B cell (primary cell): ENCODE results near the gene MAPKAP1. TPM values are rescaled to one million over a fixed set of nuclear protein-coding genes. Genes with fewer than 3 reads are reported as not detected.

Source experiments
- ATAC-seq: fragments of 200-7000 bp; cut with Tn5 transposase; one replicate; pipeline ENCODE4 v1.10.0; 2021; ENCODE audit warnings: low read depth, mild to moderate bottlenecking, moderate number of reproducible peaks, moderate library complexity
- CTCF ChIA-PET: fragments of 350-600 bp; sonication (Branson Sonifier 250); formaldehyde crosslinking; loops from one replicate; lab custom pipeline; 2021; ENCODE audit warnings: antibody characterized with exemption, inconsistent platforms; lab: Charles Lee
- POLR2A ChIA-PET: fragments of 350-600 bp; sonication (Branson Sonifier 250); formaldehyde crosslinking; loops from one replicate; lab custom pipeline; 2021; ENCODE audit warnings: antibody characterized with exemption; lab: Charles Lee
- DNase-seq: peaks from one replicate; pipeline ENCODE4 v3.0.0; 2013
- H2AFZ ChIP-seq: 2 replicates; pipeline ENCODE4 v1.6.1; 2012; ENCODE audit warnings: mild to moderate bottlenecking, low read depth, low read length; ENCODE audit not compliant: insufficient read depth, poor library complexity, severe bottlenecking
- H3K27ac ChIP-seq, 2 donors: 1 replicate in 1 of 2; 2 replicates in 1 of 2; pipeline ENCODE4 v1.5.1; 2012 to 2013; ENCODE audit warnings: low read length in 2 of 2, mild to moderate bottlenecking in 2 of 2, moderate library complexity in 1 of 2
- H3K27me3 ChIP-seq, 4 experiments: fragments of 200-600 bp in 1 of 4; sonication (generic) in 1 of 4; replicated peaks in 1 of 4; 1 replicate in 2 of 4; 2 replicates in 2 of 4; pipeline versions ENCODE4 v1.6.1 to v1.7.0; 2013 to 2016; ENCODE audit warnings: low read length in 3 of 4, mild to moderate bottlenecking in 2 of 4, mixed read lengths in 1 of 4, moderate library complexity in 1 of 4; ENCODE audit not compliant: insufficient read depth in 4 of 4, control insufficient read depth in 3 of 4; ENCODE audit errors: control extremely low read depth in 1 of 4
- H3K36me3 ChIP-seq, 2 experiments: replicated peaks in 1 of 2; 1 replicate in 1 of 2; 2 replicates in 1 of 2; pipeline versions ENCODE4 v1.6.1 to v1.7.1; 2013; ENCODE audit warnings: low read length in 1 of 2; ENCODE audit not compliant: insufficient read depth in 2 of 2, control insufficient read depth in 1 of 2; ENCODE audit errors: control extremely low read depth in 1 of 2, extremely low read depth in 1 of 2
- H3K4me1 ChIP-seq, 2 donors: fragments of 200-600 bp in 1 of 2; sonication (generic) in 1 of 2; 1 replicate in 1 of 2; 2 replicates in 1 of 2; pipeline versions ENCODE4 v1.5.1 to v1.6.1; 2013 to 2017; ENCODE audit warnings: low read length in 2 of 2; ENCODE audit not compliant: control insufficient read depth in 2 of 2, insufficient read depth in 2 of 2
- H3K4me2 ChIP-seq: replicated peaks from 2 replicates; pipeline ENCODE3; 2012; ENCODE audit warnings: mild to moderate bottlenecking, low read depth, low read length; ENCODE audit not compliant: poor library complexity, severe bottlenecking
- H3K4me3 ChIP-seq, 5 experiments: fragments of 200-600 bp in 1 of 5; sonication (generic) in 1 of 5; 1 replicate in 3 of 5; 2 replicates in 2 of 5; pipeline versions ENCODE4 v1.5.1 to v1.7.0; 2011 to 2016; ENCODE audit warnings: low read length in 4 of 5, mild to moderate bottlenecking in 4 of 5, low read depth in 2 of 5, control low read depth in 1 of 5, moderate library complexity in 1 of 5; ENCODE audit not compliant: insufficient read depth in 1 of 5; ENCODE audit errors: control extremely low read depth in 1 of 5, extremely low read depth in 1 of 5
- H3K79me2 ChIP-seq: fragments of 200-600 bp; sonication (generic); one replicate; pipeline ENCODE4 v1.6.0; 2016; ENCODE audit warnings: low read length; ENCODE audit not compliant: control insufficient read depth, insufficient read depth
- H3K9ac ChIP-seq: fragments of 200-600 bp; sonication (generic); 2 replicates; pipeline ENCODE4 v1.6.1; 2017; ENCODE audit warnings: mild to moderate bottlenecking, low read length, moderate library complexity
- H3K9me3 ChIP-seq, 3 donors: one replicate each; pipeline versions ENCODE4 v1.6.1 to v1.7.1; 2013; ENCODE audit warnings: low read length in 2 of 3; ENCODE audit not compliant: control insufficient read depth in 2 of 3, insufficient read depth in 1 of 3; ENCODE audit errors: control extremely low read depth in 1 of 3
- H4K20me1 ChIP-seq: 2 replicates; pipeline ENCODE4 v1.6.0; 2012; ENCODE audit warnings: mild to moderate bottlenecking, low read length; ENCODE audit not compliant: insufficient read depth, control insufficient read depth, poor library complexity, severe bottlenecking
- H3K27ac Mint-ChIP-seq: one replicate; pipeline ENCODE4 v1.8.0; 2021; ENCODE audit warnings: mixed read lengths
- H3K27me3 Mint-ChIP-seq: one replicate; pipeline ENCODE4 v1.8.0; 2021; ENCODE audit warnings: mixed read lengths
- H3K4me1 Mint-ChIP-seq: one replicate; pipeline ENCODE4 v1.8.0; 2021; ENCODE audit warnings: mixed read lengths
- H3K4me3 Mint-ChIP-seq: one replicate; pipeline ENCODE4 v1.8.0; 2021; ENCODE audit warnings: mixed read lengths
- H3K9me3 Mint-ChIP-seq: one replicate; pipeline ENCODE4 v1.8.0; 2022; ENCODE audit warnings: mixed read lengths; ENCODE audit not compliant: insufficient read depth
- CTCF ChIP-seq: fragments of 200-600 bp; IDR thresholded peaks from one replicate; pipeline ENCODE4 v1.8.0; 2022; ENCODE audit warnings: antibody characterized with exemption, mild to moderate bottlenecking
- EZH2 ChIP-seq: IDR thresholded peaks from 2 replicates; pipeline ENCODE4 v1.6.1; 2012; ENCODE audit warnings: borderline replicate concordance, low read depth, mild to moderate bottlenecking, moderate library complexity, low read length; ENCODE audit not compliant: insufficient read depth, poor library complexity, severe bottlenecking
- WGBS: methylation state at CpG from one replicate; pipeline ENCODE4 v1.1.5; 2013; ENCODE audit warnings: missing lambda C conversion rate; ENCODE audit not compliant: insufficient coverage; 5-methylcytosine and 5-hydroxymethylcytosine counted together
- intact Hi-C: fragments of 100-400 bp; cut with micrococcal nuclease; formaldehyde crosslinking; loops from one replicate; pipeline ENCODE4 v1.10.0; 2022
- polyA plus RNA-seq: library from polyadenylated mRNA; depleted of rRNA; stranded (reverse); fragments of >200 nt; gene quantifications from 2 replicates; pipeline ENCODE4 v1.2.3, GENCODE V29; 2012
- total RNA-seq, 2 donors: library from RNA; stranded (reverse); fragments of 120-200 nt in 1 of 2; gene quantifications; 1 replicate in 1 of 2; 2 replicates in 1 of 2; pipeline versions ENCODE4 v1.2.3 to v1.2.4, GENCODE V29; 2013 to 2022

MAPKAP1 gene
- total and polyA plus RNA-seq, 2 donors (not counting 1 experiment from before 2014, with no cell fraction given) = 51.6 to 62.4 TPM

- ChIA-PET POLR2A (no interaction called here), CTCF (no interaction called here)
- Histone ChIP-seq H3K9ac (no peak overlapping the region), H3K36me3 (peaks cover 1 to 2% of the 10 kb centered on the region in 2 experiments), H2AFZ (no peak overlapping the region), H4K20me1 (peaks cover 46% of the 10 kb centered on the region), H3K27me3 (no peaks in the 10 kb centered on the region), H3K27ac (no peak overlapping the region), H3K4me1 (no peaks in the 10 kb centered on the region), H3K79me2 (peaks cover 56% of the 10 kb centered on the region), H3K9me3 (peaks cover 0 to 5% (median 0%) of the 10 kb centered on the region in 3 donors), H3K4me3 (no peak overlapping the region), H3K4me2 (no peak overlapping the region)
- no peaks in the 10 kb centered on the region for H3K27me3 Mint-ChIP-seq
- intact Hi-C loops = no loop called here
- peaks cover 16% of the 10 kb centered on the region for H3K4me1 Mint-ChIP-seq
- H3K27ac Mint-ChIP-seq = no peak overlapping the region
- ATAC-seq (no peak), DNase-seq (no peak)
- no peak for TF ChIP-seq EZH2
- no peak for TF ChIP-seq CTCF
- no peak overlapping the region for H3K4me3 Mint-ChIP-seq
- H3K9me3 Mint-ChIP-seq = no peaks in the 10 kb centered on the region
- WGBS = 100% methylated on average over 1 of the region's 1 CpG
Observed at GRCh38 chr9:125604196-125604595, 102.8 kb downstream of the MAPKAP1 start.

- H3K36me3 ChIP-seq = peaks cover 2% of the 10 kb centered on the region in 2 experiments
- Mint-ChIP-seq H3K27me3 (no peaks in the 10 kb centered on the region), H3K9me3 (no peaks in the 10 kb centered on the region), H3K4me3 (no peak overlapping the region), H3K4me1 (peaks cover 13% of the 10 kb centered on the region), H3K27ac (no peak overlapping the region)
- H2AFZ ChIP-seq = no peak overlapping the region
- H4K20me1 ChIP-seq = peaks cover 43% of the 10 kb centered on the region
- no peak overlapping the region for H3K9ac ChIP-seq
- CTCF ChIA-PET = no interaction called here
- H3K79me2 ChIP-seq = peaks cover 52% of the 10 kb centered on the region
- WGBS = no CpG with 5 or more reads among the region's 4 CpGs
- no peak overlapping the region for H3K4me3 ChIP-seq
- intact Hi-C loops = no loop called here
- H3K4me2 ChIP-seq = no peak overlapping the region
- H3K4me1 ChIP-seq = no peaks in the 10 kb centered on the region
- ATAC-seq = no peak
- POLR2A ChIA-PET = no interaction called here
- TF ChIP-seq EZH2 (no peak), CTCF (no peak)
- H3K27me3 ChIP-seq = no peaks in the 10 kb centered on the region
- DNase-seq = no peak
- H3K27ac ChIP-seq = no peak overlapping the region
- H3K9me3 ChIP-seq = peaks cover 0 to 5% (median 0%) of the 10 kb centered on the region in 3 donors
Observed at GRCh38 chr9:125603478-125604021, 103.5 kb downstream of the MAPKAP1 start.
